GM23248 (cell line): ENCODE data around the gene TBC1D2B.
"Not testable (repeated sequence)": the region's sequence is repeated elsewhere in the genome, so short reads cannot be mapped to it uniquely, and the experiment has no call there.

ENCODE experiments used
- EZH2 ChIP-seq: fragments of 200-600 bp; sonication (generic); IDR thresholded peaks from 2 replicates; pipeline ENCODE4 v1.6.1; 2018; ENCODE audit warnings: antibody characterized with exemption, mild to moderate bottlenecking; ENCODE audit not compliant: insufficient read depth, poor library complexity, severe bottlenecking
- EZH2phosphoT487 ChIP-seq: fragments of 200-600 bp; sonication (generic); IDR thresholded peaks from 2 replicates; pipeline ENCODE4 v1.6.1; 2018; ENCODE audit warnings: antibody characterized with exemption, moderate library complexity, mild to moderate bottlenecking, low read depth; ENCODE audit not compliant: insufficient read depth

GRCh38 chr15:77991658-77992201, 85.8 kb downstream of the TBC1D2B start:
- not testable (repeated sequence) for TF ChIP-seq EZH2, EZH2phosphoT487
